Stimulated activated CD4-positive, alpha-beta T cell treated with anti-CD3 and anti-CD28 coated beads, Interleukin-2, amount 100 ng/mL, for 24 hours (primary cell): ENCODE results near the gene PRKN.
A peak's percentile ranks its signal among the peaks of the same experiment; 100 is the strongest.

ENCODE experiments used
- DNase-seq, 2 donors: peaks; one replicate each; pipeline ENCODE4 v3.0.0-alpha.2; 2020

The PRKN gene

GRCh38 chr6:161393292-161393691 lies 1334.3 kb downstream of the PRKN start:
- DNase-seq = no peak

- no peak for DNase-seq
These were observed 1337.8 kb downstream of the PRKN start for GRCh38 chr6:161389756-161390155.

DNA sequence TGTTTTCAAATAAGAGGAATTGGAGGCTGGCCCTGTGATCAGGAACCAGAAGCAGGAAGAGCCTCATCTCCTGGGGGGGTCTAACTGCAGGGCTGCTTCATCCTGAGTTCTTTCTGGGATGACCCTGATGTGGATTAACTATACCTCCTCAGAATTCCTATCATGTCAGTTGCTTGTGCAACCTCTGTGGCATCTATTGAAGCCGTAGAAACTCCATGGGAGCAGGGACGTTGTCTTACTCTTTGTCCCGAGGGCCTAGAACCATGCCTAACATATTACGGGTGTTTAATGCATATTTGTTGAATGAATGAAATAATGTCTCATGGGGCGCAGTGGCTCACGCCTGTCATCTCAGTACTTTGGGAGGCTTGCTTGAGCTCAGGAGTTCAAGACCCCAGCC lies 1343.6 kb downstream of the PRKN start:
- DNase-seq = no peak

DNA sequence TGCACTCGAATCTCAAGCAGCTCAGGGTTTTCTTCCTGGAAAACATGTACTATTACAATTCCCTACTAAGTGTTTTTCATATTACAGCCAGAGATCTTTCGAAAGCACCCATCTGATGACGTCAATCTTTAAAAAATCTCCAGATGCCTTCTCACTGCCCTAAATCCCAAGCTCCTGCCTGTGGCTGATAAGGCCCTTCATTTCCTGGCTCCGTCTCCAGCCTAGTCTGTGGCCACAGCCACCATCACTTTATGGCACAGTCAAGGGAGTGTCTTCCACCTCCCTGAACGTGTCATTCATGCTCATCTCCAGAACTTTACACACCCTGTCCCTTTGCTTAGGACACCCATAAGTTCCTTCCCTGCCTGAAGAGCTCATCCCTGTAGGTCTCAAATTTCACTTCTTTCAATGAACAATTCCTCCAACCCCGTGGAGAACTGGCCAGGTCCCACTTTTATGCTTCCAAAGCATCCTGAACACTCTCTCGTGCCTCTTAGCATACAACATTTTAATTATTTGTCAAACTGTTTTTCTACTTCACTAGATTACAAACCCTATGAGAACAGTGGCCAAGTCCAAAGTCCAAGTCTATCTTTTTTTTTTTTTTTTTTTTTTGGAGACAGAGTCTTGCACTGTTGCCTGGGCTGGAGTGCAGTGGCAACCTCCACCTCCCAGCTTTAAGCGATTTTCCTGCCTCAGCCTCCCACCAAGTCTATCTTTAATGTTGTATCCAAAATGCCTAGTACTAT lies 1347.6 kb downstream of the PRKN start:
- no peak for DNase-seq

DNA sequence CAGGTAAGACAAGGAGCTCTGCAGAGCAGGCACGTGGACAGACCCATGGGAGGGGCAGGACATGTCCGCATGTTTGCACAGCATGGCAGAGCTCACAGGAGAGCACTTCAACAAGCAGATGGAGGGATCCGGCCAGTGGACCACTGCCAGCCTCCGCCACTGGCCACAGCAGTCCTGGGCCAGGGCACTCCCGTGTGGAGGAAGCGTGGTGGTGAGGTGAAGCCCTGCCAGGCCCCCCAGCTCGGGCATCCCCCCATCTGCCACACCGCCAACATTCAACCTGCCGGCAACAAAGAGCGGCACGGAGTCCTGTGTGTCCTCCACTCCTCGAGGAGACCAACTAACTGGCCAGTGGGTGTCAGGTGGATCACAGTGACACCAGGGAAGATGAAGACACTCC lies 1349.5 kb downstream of the PRKN start:
- no peak for DNase-seq

DNA sequence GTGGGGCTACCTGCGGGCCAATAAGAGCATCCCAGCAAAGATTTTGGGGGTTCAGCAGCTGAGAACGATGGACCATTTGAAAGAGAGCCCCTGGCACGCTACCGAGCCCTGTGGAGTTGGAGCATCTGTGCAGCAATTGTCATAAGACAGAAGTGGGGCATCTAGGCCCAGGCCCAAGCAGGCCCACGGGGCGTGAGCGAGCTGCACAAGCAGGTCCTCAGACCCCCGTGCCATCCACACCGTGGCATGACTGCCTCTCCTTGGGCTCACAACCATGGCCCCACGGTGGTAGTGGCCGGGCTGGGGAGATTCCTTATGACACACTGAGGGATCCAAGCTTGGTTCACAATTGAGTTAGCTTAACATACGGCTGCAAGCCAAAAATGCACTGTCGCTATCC lies 1350.5 kb downstream of the PRKN start:
- DNase-seq = no peak

- no peak for DNase-seq
These were observed 1351.2 kb downstream of the PRKN start for GRCh38 chr6:161376367-161376766.

GRCh38 chr6:161374971-161375873 lies 1352.3 kb downstream of the PRKN start:
- DNase-seq = no peak

DNA sequence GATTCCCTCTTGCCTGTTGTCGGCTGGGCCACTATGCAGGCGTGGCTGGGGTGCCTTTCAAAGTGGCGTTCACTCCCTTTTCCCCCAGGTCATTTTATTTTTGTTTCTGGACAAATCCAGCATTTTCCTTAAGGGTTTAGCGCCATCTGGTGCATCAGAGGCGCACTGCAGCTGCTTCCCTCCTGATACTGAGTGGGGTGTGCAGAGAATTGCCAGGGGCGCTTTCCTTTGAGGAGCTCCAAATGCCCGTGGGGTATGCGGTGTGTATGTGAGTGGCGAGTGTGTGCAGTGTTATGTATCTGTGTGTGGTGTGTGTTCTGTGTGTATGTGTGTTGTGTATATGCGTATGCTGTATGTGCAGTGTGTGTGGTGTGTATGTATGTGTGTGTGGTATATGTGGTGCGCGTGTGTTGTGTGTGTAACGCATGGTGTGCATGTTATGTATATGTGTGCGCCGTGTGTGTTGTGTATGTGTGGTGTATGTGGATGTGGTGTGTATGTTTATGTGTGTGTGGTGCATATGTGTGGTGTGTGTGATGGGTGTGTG lies 1353.6 kb downstream of the PRKN start:
- peak; percentile 70 to 76 for DNase-seq

GRCh38 chr6:161372422-161372793 lies 1355.2 kb downstream of the PRKN start:
- DNase-seq = no peak

- peak; percentile 65 to 68 for DNase-seq
These were observed 1356.7 kb downstream of the PRKN start for GRCh38 chr6:161370880-161371279.

GRCh38 chr6:161369339-161369738 lies 1358.2 kb downstream of the PRKN start:
- no peak for DNase-seq

DNA sequence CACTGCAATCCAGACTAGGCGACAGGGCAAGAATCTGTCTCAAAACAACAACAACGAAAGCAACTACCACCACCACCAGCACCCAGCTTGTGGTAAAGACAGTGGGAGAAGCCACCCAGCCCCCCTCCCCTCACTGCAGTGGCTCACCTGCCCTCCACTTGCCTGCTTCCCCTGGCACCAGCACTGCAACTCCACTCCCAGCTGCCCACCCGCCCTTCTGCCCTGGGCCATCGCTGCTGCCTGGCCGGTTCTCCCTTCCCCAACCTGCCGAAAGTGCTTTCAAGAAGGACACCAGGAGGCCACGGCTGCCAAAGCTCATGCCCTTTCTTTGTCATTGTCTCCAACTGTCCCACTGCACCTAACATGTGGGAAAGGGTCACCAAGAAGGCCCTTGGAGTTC lies 1359.1 kb downstream of the PRKN start:
- DNase-seq = no peak

GRCh38 chr6:161367472-161367871 lies 1360.1 kb downstream of the PRKN start:
- no peak for DNase-seq

- no peak for DNase-seq
These were observed 1361.2 kb downstream of the PRKN start for GRCh38 chr6:161366301-161366923.

DNA sequence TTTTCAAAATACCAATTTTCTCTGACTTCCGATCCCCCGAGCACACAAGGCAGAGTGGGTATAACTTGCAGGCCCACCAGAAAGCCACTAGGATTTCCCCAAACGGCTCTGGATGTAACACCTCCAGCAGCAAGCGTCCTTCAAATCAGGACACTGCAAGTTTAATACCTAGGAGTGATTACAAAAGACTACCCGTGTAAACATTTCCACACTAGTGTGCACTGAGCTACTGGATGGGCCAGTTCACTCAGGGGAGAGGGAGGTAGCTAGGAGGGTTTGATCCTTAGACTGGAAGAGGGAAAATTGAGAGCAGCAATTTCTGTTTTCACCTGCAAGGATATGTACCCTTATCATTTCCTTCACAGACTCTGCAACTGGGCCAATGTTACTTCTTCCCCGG lies 1361.9 kb downstream of the PRKN start:
- no peak for DNase-seq

DNA sequence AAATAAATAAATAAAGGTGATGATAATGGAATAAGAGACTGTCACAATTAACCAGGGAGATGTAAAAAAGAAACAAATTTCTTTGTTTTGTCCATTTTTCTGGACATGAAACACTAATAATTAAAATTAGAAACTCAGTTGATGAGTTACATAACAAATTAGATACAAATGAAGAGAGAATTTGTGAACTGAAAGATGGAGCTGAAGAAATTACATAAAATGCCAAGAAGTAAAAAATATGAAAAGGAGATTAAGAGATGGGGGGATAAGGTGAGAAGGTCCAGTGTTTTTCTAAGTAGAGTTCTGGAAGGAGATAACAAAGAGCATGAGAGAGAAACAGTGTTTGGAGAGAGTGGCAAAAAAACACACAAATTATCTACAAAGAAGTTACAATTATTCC lies 1364.3 kb downstream of the PRKN start:
- no peak for DNase-seq

GRCh38 chr6:161362266-161362665 lies 1365.3 kb downstream of the PRKN start:
- no peak for DNase-seq

- no peak for DNase-seq
These were observed 1366.0 kb downstream of the PRKN start for GRCh38 chr6:161361529-161361928.

DNA sequence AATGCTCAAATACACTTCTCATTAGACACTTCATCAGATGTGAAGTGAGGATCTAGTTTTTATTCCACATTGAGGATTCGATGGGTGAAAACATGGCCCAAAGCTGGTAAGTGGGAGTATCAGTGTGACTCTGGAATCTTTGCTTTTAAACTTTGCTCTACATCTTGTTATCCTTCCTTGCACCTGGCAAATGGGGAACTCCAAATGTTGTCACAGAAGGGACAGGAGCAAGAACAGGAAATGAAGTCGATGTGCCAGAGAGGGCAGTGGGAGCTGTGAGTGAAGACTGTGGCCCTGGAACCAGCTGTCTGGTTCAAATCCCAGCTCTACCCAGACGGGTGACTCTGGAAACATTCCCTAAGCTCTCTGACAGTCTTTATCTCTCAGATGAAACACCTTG lies 1367.0 kb downstream of the PRKN start:
- DNase-seq = no peak

- DNase-seq = no peak
These were observed 1368.0 kb downstream of the PRKN start for GRCh38 chr6:161359618-161359945.

DNA sequence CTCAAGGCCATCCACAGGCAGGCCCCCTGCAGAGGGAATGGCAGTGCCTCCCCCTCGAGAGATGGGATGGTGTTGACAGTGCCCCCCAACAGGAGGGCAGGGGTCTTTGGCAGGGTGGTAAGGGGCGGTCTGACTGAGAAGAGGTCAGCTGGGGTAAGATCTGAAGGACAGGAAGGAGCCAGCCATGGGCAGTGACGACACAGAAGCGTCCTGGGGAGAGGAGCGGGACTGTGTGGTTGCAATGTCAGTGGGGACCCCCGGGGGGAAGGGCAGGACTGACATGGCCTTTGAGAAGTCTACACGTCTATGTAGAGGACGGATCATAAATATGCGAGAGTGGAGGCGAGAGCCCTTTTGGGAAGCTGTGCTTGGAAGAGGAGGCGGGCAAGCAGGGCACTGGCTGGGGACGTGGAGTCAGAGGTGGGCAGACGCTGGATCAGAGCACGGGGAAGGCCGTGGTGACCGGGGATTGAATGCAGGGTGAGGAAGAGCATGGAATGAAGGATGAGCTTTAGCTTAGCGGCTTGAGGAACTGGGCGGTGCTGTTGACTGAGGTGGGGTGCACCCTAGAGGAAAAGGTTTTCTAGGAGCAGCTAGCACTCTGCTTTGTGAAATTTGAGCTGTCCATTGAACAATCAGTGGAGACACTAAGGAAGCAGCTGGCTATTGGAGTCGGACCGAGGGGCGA lies 1371.3 kb downstream of the PRKN start:
- DNase-seq = no peak

DNA sequence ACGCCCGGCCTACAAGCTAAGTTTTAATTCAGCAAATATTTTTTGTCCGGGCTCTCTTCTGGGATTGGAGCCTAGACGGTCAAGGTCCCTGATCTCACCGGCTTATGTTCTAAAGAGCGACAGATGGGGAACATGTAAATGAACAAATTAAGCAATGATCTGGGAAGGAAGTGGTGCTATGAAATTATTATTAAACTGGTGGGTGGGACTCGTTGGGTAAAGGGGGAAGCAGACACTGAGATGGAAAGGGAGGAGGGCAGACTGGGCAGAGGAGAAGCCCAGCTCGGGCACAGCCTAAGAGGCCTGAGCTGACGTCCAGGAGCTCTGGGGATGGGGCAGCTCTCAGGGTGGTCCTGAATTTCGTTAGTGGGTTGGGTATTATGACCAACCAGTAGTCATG lies 1371.9 kb downstream of the PRKN start:
- no peak for DNase-seq
